GM19099 (cell line): ENCODE data around the gene B4GALT7.

Experiments used
- POLR2A ChIP-seq: IDR thresholded peaks from 3 replicates; pipeline ENCODE4 v1.6.1; 2011; ENCODE audit warnings: low read depth; ENCODE audit not compliant: insufficient read length; ENCODE audit errors: extremely low read depth

Gene B4GALT7

GRCh38 chr5:177602458-177602830, 2.5 kb downstream of the B4GALT7 start:
- TF ChIP-seq POLR2A, result no peak

GRCh38 chr5:177603631-177604030, 3.7 kb downstream of the B4GALT7 start:
- TF ChIP-seq POLR2A, result no peak

- no peak for TF ChIP-seq POLR2A
These were observed 4.2 kb downstream of the B4GALT7 start for GRCh38 chr5:177604116-177604521.

- no peak for TF ChIP-seq POLR2A
These were observed 4.7 kb downstream of the B4GALT7 start for GRCh38 chr5:177604656-177605055.

- TF ChIP-seq POLR2A, result no peak
These were observed 5.1 kb downstream of the B4GALT7 start for GRCh38 chr5:177605078-177605477.

- TF ChIP-seq POLR2A, result no peak
These were observed 5.7 kb downstream of the B4GALT7 start for GRCh38 chr5:177605667-177606066.

GRCh38 chr5:177606071-177607051, 6.4 kb downstream of the B4GALT7 start:
- TF ChIP-seq POLR2A, result no peak

- TF ChIP-seq POLR2A, result no peak
These were observed 7.2 kb downstream of the B4GALT7 start for GRCh38 chr5:177607115-177607451.

- no peak for TF ChIP-seq POLR2A
These were observed 7.7 kb downstream of the B4GALT7 start for GRCh38 chr5:177607452-177608192.

- TF ChIP-seq POLR2A, result no peak
These were observed 8.5 kb downstream of the B4GALT7 start for GRCh38 chr5:177608243-177609075.

GRCh38 chr5:177609076-177610059, 9.4 kb downstream of the B4GALT7 start:
- TF ChIP-seq POLR2A, result no peak

GRCh38 chr5:177610131-177610769, 10.3 kb downstream of the B4GALT7 start:
- TF ChIP-seq POLR2A, result no peak

GRCh38 chr5:177610770-177611445, 11.0 kb downstream of the B4GALT7 start:
- no peak for TF ChIP-seq POLR2A

GRCh38 chr5:177611446-177612214, 11.7 kb downstream of the B4GALT7 start:
- no peak for TF ChIP-seq POLR2A
